CD14-positive monocyte (primary cell): Measurements from ENCODE around the gene ANTXR2. TPM values are rescaled to one million over a fixed set of nuclear protein-coding genes. Genes with fewer than 3 reads are reported as not detected.

ENCODE experiments used
- DNase-seq, 3 donors: peaks; one replicate each; pipeline ENCODE4 v3.0.0-alpha.2; 2011 to 2022
- H2AFZ ChIP-seq: 2 replicates; pipeline ENCODE4 v1.6.0; 2012; ENCODE audit warnings: mild to moderate bottlenecking, low read depth, low read length, inconsistent platforms; ENCODE audit not compliant: insufficient read depth, poor library complexity, severe bottlenecking
- H3K27ac ChIP-seq, 2 donors: 1 replicate in 1 of 2; 2 replicates in 1 of 2; pipeline ENCODE4 v1.5.1; 2012 to 2013; ENCODE audit warnings: low read length in 2 of 2, control low read depth in 1 of 2, inconsistent platforms in 1 of 2, low read depth in 1 of 2, mild to moderate bottlenecking in 1 of 2
- H3K27me3 ChIP-seq, 2 donors: one replicate each; pipeline versions ENCODE4 v1.6.0 to v1.6.1; 2011 to 2013; ENCODE audit warnings: low read length in 2 of 2; ENCODE audit not compliant: control insufficient read depth in 2 of 2, insufficient read depth in 2 of 2
- H3K36me3 ChIP-seq, 2 donors: replicated peaks in 1 of 2; 1 replicate in 1 of 2; 2 replicates in 1 of 2; pipeline versions ENCODE4 v1.5.1 to v1.6.1; 2012 to 2013; ENCODE audit warnings: low read length in 2 of 2, control low read depth in 1 of 2, inconsistent platforms in 1 of 2, mild to moderate bottlenecking in 1 of 2; ENCODE audit not compliant: insufficient read depth in 2 of 2, control insufficient read depth in 1 of 2
- H3K4me1 ChIP-seq, 2 donors: 1 replicate in 1 of 2; 2 replicates in 1 of 2; pipeline versions ENCODE4 v1.5.1 to v1.6.1; 2012 to 2013; ENCODE audit warnings: low read length in 2 of 2, control low read depth in 1 of 2, inconsistent platforms in 1 of 2, mild to moderate bottlenecking in 1 of 2, moderate library complexity in 1 of 2; ENCODE audit not compliant: insufficient read depth in 2 of 2, control insufficient read depth in 1 of 2
- H3K4me2 ChIP-seq: replicated peaks from 2 replicates; pipeline ENCODE3; 2012; ENCODE audit warnings: low read length, moderate library complexity, mild to moderate bottlenecking; ENCODE audit not compliant: poor library complexity, severe bottlenecking; ENCODE audit errors: extremely low read depth
- H3K4me3 ChIP-seq, 3 experiments: fragments of 200-600 bp in 1 of 3; sonication (generic) in 1 of 3; replicated peaks in 1 of 3; 1 replicate in 2 of 3; 2 replicates in 1 of 3; pipeline ENCODE4 v1.5.1; 2011 to 2013; ENCODE audit warnings: low read length in 3 of 3, mild to moderate bottlenecking in 3 of 3, control low read depth in 2 of 3, low read depth in 2 of 3, inconsistent platforms in 1 of 3, moderate library complexity in 1 of 3
- H3K79me2 ChIP-seq: 2 replicates; pipeline ENCODE4 v1.6.0; 2012; ENCODE audit warnings: mild to moderate bottlenecking, control low read depth, inconsistent platforms, low read length, moderate library complexity; ENCODE audit not compliant: insufficient read depth
- H3K9ac ChIP-seq: 2 replicates; pipeline ENCODE4 v1.6.0; 2017; ENCODE audit warnings: low read length, mild to moderate bottlenecking; ENCODE audit not compliant: insufficient read depth, poor library complexity, severe bottlenecking
- H3K9me3 ChIP-seq, 2 donors: replicated peaks in 1 of 2; 1 replicate in 1 of 2; 2 replicates in 1 of 2; pipeline versions ENCODE4 v1.5.1 to v1.6.1; 2012 to 2013; ENCODE audit warnings: low read length in 2 of 2, control low read depth in 1 of 2; ENCODE audit not compliant: control insufficient read depth in 1 of 2, insufficient read depth in 1 of 2
- H4K20me1 ChIP-seq: 2 replicates; pipeline ENCODE4 v1.6.0; 2012; ENCODE audit warnings: mild to moderate bottlenecking, low read length, control low read depth, moderate library complexity; ENCODE audit not compliant: insufficient read depth
- H3K27ac Mint-ChIP-seq, 7 donors: one replicate each; pipeline ENCODE4 v1.8.0; 2020; ENCODE audit warnings: mild to moderate bottlenecking in 7 of 7, mixed read lengths in 7 of 7, moderate library complexity in 6 of 7, inconsistent platforms in 2 of 7
- H3K27me3 Mint-ChIP-seq, 3 donors: one replicate each; pipeline ENCODE4 v1.8.0; 2021 to 2022; ENCODE audit warnings: low read depth in 3 of 3, mild to moderate bottlenecking in 3 of 3, mixed read lengths in 3 of 3, moderate library complexity in 3 of 3, inconsistent platforms in 1 of 3
- H3K36me3 Mint-ChIP-seq, 2 donors: one replicate each; pipeline ENCODE4 v1.8.0; 2020; ENCODE audit warnings: mixed read lengths in 2 of 2, inconsistent platforms in 1 of 2, mild to moderate bottlenecking in 1 of 2
- H3K4me1 Mint-ChIP-seq: one replicate; pipeline ENCODE4 v1.8.0; 2020; ENCODE audit warnings: mild to moderate bottlenecking, mixed read lengths
- H3K4me3 Mint-ChIP-seq, 2 donors: one replicate each; pipeline ENCODE4 v1.8.0; 2020; ENCODE audit warnings: mild to moderate bottlenecking in 2 of 2, mixed read lengths in 2 of 2, moderate library complexity in 1 of 2
- H3K9me3 Mint-ChIP-seq, 7 donors: one replicate each; pipeline ENCODE4 v1.8.0; 2020 to 2022; ENCODE audit warnings: mixed read lengths in 7 of 7, mild to moderate bottlenecking in 6 of 7, moderate library complexity in 6 of 7, inconsistent platforms in 2 of 7
- CTCF ChIP-seq: fragments of 200-600 bp; IDR thresholded peaks from one replicate; pipeline ENCODE4 v1.8.0; 2022; ENCODE audit warnings: antibody characterized with exemption, mild to moderate bottlenecking
- WGBS: methylation state at CpG from one replicate; pipeline ENCODE4 v1.1.5; 2013; ENCODE audit warnings: missing lambda C conversion rate; ENCODE audit not compliant: insufficient coverage; 5-methylcytosine and 5-hydroxymethylcytosine counted together
- intact Hi-C, 2 donors: fragments of 100-400 bp; cut with micrococcal nuclease; formaldehyde crosslinking; loops; one replicate each; pipeline versions ENCODE4 v1.15.0 to v1.15.1; 2023
- polyA plus RNA-seq, 3 donors: library from polyadenylated mRNA; depleted of rRNA in 1 of 3; unstranded in 2 of 3; stranded (reverse) in 1 of 3; fragments of 300-500 nt in 2 of 3; fragments of >200 nt in 1 of 3; fragmentation: Illumina TruSeq in 2 of 3; gene quantifications; 1 replicate in 2 of 3; 2 replicates in 1 of 3; pipeline ENCODE4 v1.2.3, GENCODE V29; 2012 to 2021

ANTXR2 gene
- polyA plus RNA-seq, 3 donors: 15.4 to 69.6 (median 59.2) TPM

- Mint-ChIP-seq H3K27me3 (no peaks in the 10 kb centered on the region), H3K4me3 (no peak overlapping the region), H3K9me3 (no peaks in the 10 kb centered on the region), H3K36me3 (peaks cover 68 to 81% of the 10 kb centered on the region in 2 donors), H3K4me1 (peaks cover 15% of the 10 kb centered on the region), H3K27ac (peak overlapping the region in 4 of 7 donors; percentile 2 to 77 (median 68))
- intact Hi-C loops: loop anchor here in 1 of 2 donors (5.0 kb wide), 1 partner anchor 137 kb away; no protein-coding TSS in a partner anchor
- WGBS: 88% methylated on average over 5 of the region's 7 CpGs
- no peaks in the 10 kb centered on the region for H3K9me3 ChIP-seq
- no peaks in the 10 kb centered on the region for H3K4me1 ChIP-seq
- H3K36me3 ChIP-seq: peaks cover 54 to 85% of the 10 kb centered on the region in 2 donors
- no peak overlapping the region for H3K4me3 ChIP-seq
- peak overlapping the region in 1 of 2 donors; percentile 47 for H3K27ac ChIP-seq
- no peak for DNase-seq
- H2AFZ ChIP-seq: no peak overlapping the region
- H3K27me3 ChIP-seq: no peaks in the 10 kb centered on the region
- H3K9ac ChIP-seq: no peak overlapping the region
- no peak for TF ChIP-seq CTCF
- H4K20me1 ChIP-seq: peaks cover 20% of the 10 kb centered on the region
- H3K79me2 ChIP-seq: peaks cover 30% of the 10 kb centered on the region
- no peak overlapping the region for H3K4me2 ChIP-seq
These were observed 23.1 kb downstream of the ANTXR2 start for GRCh38 chr4:80049813-80050534.

- no peak for TF ChIP-seq CTCF
- peaks cover 53 to 85% of the 10 kb centered on the region in 2 donors for H3K36me3 ChIP-seq
- no peak overlapping the region for H3K9ac ChIP-seq
- H3K9me3 ChIP-seq: no peaks in the 10 kb centered on the region
- H3K27me3 ChIP-seq: no peaks in the 10 kb centered on the region
- peaks cover 36% of the 10 kb centered on the region for H3K79me2 ChIP-seq
- H3K27ac ChIP-seq: peak overlapping the region in 1 of 2 donors; percentile 47
- DNase-seq: no peak
- no peak overlapping the region for H3K4me2 ChIP-seq
- no peak overlapping the region for H3K4me3 ChIP-seq
- Mint-ChIP-seq H3K36me3 (peaks cover 67 to 79% of the 10 kb centered on the region in 2 donors), H3K27me3 (no peaks in the 10 kb centered on the region), H3K4me1 (peaks cover 15% of the 10 kb centered on the region), H3K27ac (peak overlapping the region in 5 of 7 donors; percentile 2 to 77 (median 65)), H3K4me3 (no peak overlapping the region), H3K9me3 (no peaks in the 10 kb centered on the region)
- intact Hi-C loops: no loop called here
- no peaks in the 10 kb centered on the region for H3K4me1 ChIP-seq
- H2AFZ ChIP-seq: no peak overlapping the region
- H4K20me1 ChIP-seq: peaks cover 25% of the 10 kb centered on the region
These were observed 23.6 kb downstream of the ANTXR2 start for GRCh38 chr4:80049402-80049801.
